Activated T-cell treated with anti-CD3 and anti-CD28 coated beads, Interleukin-2, amount 50 U/mL, for 4 hours (primary cell): Measurements from ENCODE around the gene SNX11. TPM values are rescaled to one million over a fixed set of nuclear protein-coding genes. Genes with fewer than 3 reads are reported as not detected.
"Not testable (repeated sequence)": the region's sequence is repeated elsewhere in the genome, so short reads cannot be mapped to it uniquely, and the experiment has no call there.

Source experiments
- ATAC-seq, 2 donors: fragments of 200-7000 bp; cut with Tn5 transposase; one replicate each; pipeline ENCODE4 v1.10.0; 2021
- DNase-seq: peaks from one replicate; pipeline ENCODE4 v3.0.0-alpha.2; 2020
- H3K27me3 Mint-ChIP-seq: one replicate; pipeline ENCODE4 v1.8.0; 2021; ENCODE audit warnings: low read depth, mixed read lengths
- H3K36me3 Mint-ChIP-seq: one replicate; pipeline ENCODE4 v1.8.0; 2022; ENCODE audit warnings: mixed read lengths; ENCODE audit not compliant: insufficient read depth
- H3K4me1 Mint-ChIP-seq: one replicate; pipeline ENCODE4 v1.8.0; 2021; ENCODE audit warnings: low read depth, mixed read lengths
- H3K4me3 Mint-ChIP-seq: one replicate; pipeline ENCODE4 v1.8.0; 2021; ENCODE audit warnings: mild to moderate bottlenecking, moderate library complexity, mixed read lengths
- H3K9me3 Mint-ChIP-seq: one replicate; pipeline ENCODE4 v1.8.0; 2021; ENCODE audit warnings: mixed read lengths
- total RNA-seq, 3 donors: library from RNA; stranded (reverse); gene quantifications; one replicate each; pipeline ENCODE4 v1.2.1, GENCODE V29; 2021

Gene SNX11
- 10 to 100 TPM; 30.5 to 41.9 (median 30.9) TPM for total RNA-seq

GRCh38 chr17:48107137-48108055, at the start of gene SNX11:
Gene SNX11, plus strand, starts transcription at chr17:48107766. Its CDS starts 4,278 bp downstream, at chr17:48112044.
- Mint-ChIP-seq H3K9me3 (no peaks in the 10 kb centered on the region), H3K4me1 (peaks cover 55% of the 10 kb centered on the region), H3K4me3 (peak within 1 kb of the TSS; percentile 98), H3K27me3 (no peaks in the 10 kb centered on the region), H3K36me3 (peaks cover 4% of the 10 kb centered on the region)
- DNase-seq (peak; percentile 95), ATAC-seq (peak; percentile 93 to 96)

- Mint-ChIP-seq H3K9me3 (no peaks in the 10 kb centered on the region), H3K4me3 (no peak overlapping the region), H3K36me3 (peaks cover 48% of the 10 kb centered on the region), H3K4me1 (peaks cover 25% of the 10 kb centered on the region), H3K27me3 (no peaks in the 10 kb centered on the region)
- ATAC-seq: no peak
- no peak for DNase-seq
These were observed 49.0 kb upstream of the SNX11 start for GRCh38 chr17:48058393-48059124.

GRCh38 chr17:48059125-48059668, 48.4 kb upstream of the SNX11 start:
- Mint-ChIP-seq H3K9me3 (no peaks in the 10 kb centered on the region), H3K27me3 (no peaks in the 10 kb centered on the region)

GRCh38 chr17:48060249-48060648, 47.3 kb upstream of the SNX11 start:
- DNase-seq: no peak
- no peak for ATAC-seq
- peaks cover 49% of the 10 kb centered on the region for H3K36me3 Mint-ChIP-seq
- H3K27me3 Mint-ChIP-seq: no peaks in the 10 kb centered on the region
- no peak overlapping the region for H3K4me3 Mint-ChIP-seq
- no peaks in the 10 kb centered on the region for H3K9me3 Mint-ChIP-seq
- peaks cover 17% of the 10 kb centered on the region for H3K4me1 Mint-ChIP-seq

More at GRCh38 chr17:48059125-48059668, 48.4 kb upstream of the SNX11 start:
- DNase-seq (no peak), ATAC-seq (no peak)
- H3K36me3 Mint-ChIP-seq: peaks cover 48% of the 10 kb centered on the region
- H3K4me3 Mint-ChIP-seq: no peak overlapping the region
- H3K4me1 Mint-ChIP-seq: peaks cover 21% of the 10 kb centered on the region

- no peaks in the 10 kb centered on the region for H3K9me3 Mint-ChIP-seq
- peaks cover 39% of the 10 kb centered on the region for H3K36me3 Mint-ChIP-seq
- no peak overlapping the region for H3K4me3 Mint-ChIP-seq
- DNase-seq (no peak), ATAC-seq (no peak)
- H3K27me3 Mint-ChIP-seq: no peaks in the 10 kb centered on the region
- peaks cover 2% of the 10 kb centered on the region for H3K4me1 Mint-ChIP-seq
These were observed 45.3 kb upstream of the SNX11 start for GRCh38 chr17:48062273-48062672.

- ATAC-seq (no peak), DNase-seq (no peak)
- H3K36me3 Mint-ChIP-seq: peaks cover 29% of the 10 kb centered on the region
- H3K27me3 Mint-ChIP-seq: no peaks in the 10 kb centered on the region
- H3K4me3 Mint-ChIP-seq: no peak overlapping the region
- H3K9me3 Mint-ChIP-seq: no peaks in the 10 kb centered on the region
- H3K4me1 Mint-ChIP-seq: peaks cover 2% of the 10 kb centered on the region
These were observed 42.9 kb upstream of the SNX11 start for GRCh38 chr17:48064638-48065037.

- no peak overlapping the region for H3K4me3 Mint-ChIP-seq
- peaks cover 20% of the 10 kb centered on the region for H3K36me3 Mint-ChIP-seq
- no peak for ATAC-seq
- no peaks in the 10 kb centered on the region for H3K27me3 Mint-ChIP-seq
- no peak for DNase-seq
- no peaks in the 10 kb centered on the region for H3K9me3 Mint-ChIP-seq
- no peaks in the 10 kb centered on the region for H3K4me1 Mint-ChIP-seq
These were observed 41.4 kb upstream of the SNX11 start for GRCh38 chr17:48066192-48066591.

- H3K4me1 Mint-ChIP-seq: no peaks in the 10 kb centered on the region
- no peaks in the 10 kb centered on the region for H3K27me3 Mint-ChIP-seq
- no peak for ATAC-seq
These were observed 40.9 kb upstream of the SNX11 start for GRCh38 chr17:48066656-48067055.

GRCh38 chr17:48067245-48067644, 40.3 kb upstream of the SNX11 start:
- DNase-seq: no peak
- Mint-ChIP-seq H3K4me1 (no peaks in the 10 kb centered on the region), H3K9me3 (no peaks in the 10 kb centered on the region), H3K4me3 (no peak overlapping the region), H3K36me3 (peaks cover 21% of the 10 kb centered on the region), H3K27me3 (no peaks in the 10 kb centered on the region)
- ATAC-seq: no peak

More at GRCh38 chr17:48066656-48067055, 40.9 kb upstream of the SNX11 start:
- H3K9me3 Mint-ChIP-seq: no peaks in the 10 kb centered on the region
- H3K4me3 Mint-ChIP-seq: no peak overlapping the region
- H3K36me3 Mint-ChIP-seq: peaks cover 21% of the 10 kb centered on the region
- DNase-seq: no peak

- not testable (repeated sequence) for DNase-seq, H3K4me1 Mint-ChIP-seq, H3K27me3 Mint-ChIP-seq, H3K4me3 Mint-ChIP-seq, H3K9me3 Mint-ChIP-seq, ATAC-seq
- H3K36me3 Mint-ChIP-seq: peaks cover 19% of the 10 kb centered on the region
These were observed 39.8 kb upstream of the SNX11 start for GRCh38 chr17:48067808-48068207.

- no peaks in the 10 kb centered on the region for H3K4me1 Mint-ChIP-seq
- H3K9me3 Mint-ChIP-seq: no peaks in the 10 kb centered on the region
- no peak for DNase-seq
- no peaks in the 10 kb centered on the region for H3K27me3 Mint-ChIP-seq
- ATAC-seq: peak; percentile 51 to 59
- H3K4me3 Mint-ChIP-seq: no peak overlapping the region
- peaks cover 21% of the 10 kb centered on the region for H3K36me3 Mint-ChIP-seq
These were observed 39.0 kb upstream of the SNX11 start for GRCh38 chr17:48068491-48068961.

- Mint-ChIP-seq H3K4me1 (no peaks in the 10 kb centered on the region), H3K36me3 (peaks cover 19% of the 10 kb centered on the region), H3K9me3 (no peaks in the 10 kb centered on the region), H3K27me3 (no peaks in the 10 kb centered on the region), H3K4me3 (no peak overlapping the region)
- no peak for DNase-seq
- ATAC-seq: no peak
These were observed 37.4 kb upstream of the SNX11 start for GRCh38 chr17:48070195-48070594.

GRCh38 chr17:48071654-48072053, 35.9 kb upstream of the SNX11 start:
- DNase-seq (no peak), ATAC-seq (no peak)
- Mint-ChIP-seq H3K9me3 (no peaks in the 10 kb centered on the region), H3K4me3 (no peak overlapping the region), H3K36me3 (peaks cover 21% of the 10 kb centered on the region), H3K4me1 (no peaks in the 10 kb centered on the region), H3K27me3 (no peaks in the 10 kb centered on the region)

GRCh38 chr17:48072811-48073210, 34.8 kb upstream of the SNX11 start:
- not testable (repeated sequence) for DNase-seq, H3K9me3 Mint-ChIP-seq, H3K4me3 Mint-ChIP-seq, ATAC-seq, H3K4me1 Mint-ChIP-seq, H3K27me3 Mint-ChIP-seq
- peaks cover 19% of the 10 kb centered on the region for H3K36me3 Mint-ChIP-seq
